NCI-H146 treated with DMSO at 0.1 percent for 48 hours (cell line): Measurements from ENCODE around the gene BPGM.

Experiments
- DNase-seq: peaks from one replicate; lab custom pipeline; 2025; ENCODE audit not compliant: unreplicated experiment; lab: John Stamatoyannopoulos, UW

Gene BPGM

DNA sequence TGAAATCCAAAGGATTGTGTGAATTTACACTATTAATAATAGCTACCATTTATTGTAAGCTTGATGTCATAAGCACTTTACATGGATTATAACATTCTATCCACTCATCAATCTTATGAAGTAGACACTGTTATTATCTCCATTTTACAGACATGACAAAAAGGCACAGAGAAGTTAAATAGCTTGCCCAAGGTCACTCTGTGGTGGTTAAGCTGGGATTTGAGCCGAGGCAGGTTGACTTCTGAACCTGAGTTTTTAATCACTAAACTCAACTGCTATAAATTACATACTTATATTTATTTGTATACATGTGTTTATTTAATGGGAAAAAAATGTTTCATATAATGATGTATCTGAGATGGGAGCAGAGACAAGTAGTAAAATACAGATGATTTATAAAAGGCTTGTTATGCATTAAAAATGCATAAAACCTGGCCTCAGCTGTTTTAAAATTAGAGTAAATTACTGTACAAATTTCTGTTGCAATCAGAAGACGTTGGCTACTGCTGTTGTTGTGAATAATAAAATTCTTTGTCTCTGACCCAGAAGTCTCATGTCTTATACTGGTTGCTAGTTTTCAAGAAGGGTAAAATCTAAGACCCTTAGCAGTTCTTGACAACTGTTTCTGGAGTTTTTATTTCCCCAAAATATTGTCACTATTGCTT, 71.7 kb downstream of the BPGM start:
- no peak for DNase-seq

DNA sequence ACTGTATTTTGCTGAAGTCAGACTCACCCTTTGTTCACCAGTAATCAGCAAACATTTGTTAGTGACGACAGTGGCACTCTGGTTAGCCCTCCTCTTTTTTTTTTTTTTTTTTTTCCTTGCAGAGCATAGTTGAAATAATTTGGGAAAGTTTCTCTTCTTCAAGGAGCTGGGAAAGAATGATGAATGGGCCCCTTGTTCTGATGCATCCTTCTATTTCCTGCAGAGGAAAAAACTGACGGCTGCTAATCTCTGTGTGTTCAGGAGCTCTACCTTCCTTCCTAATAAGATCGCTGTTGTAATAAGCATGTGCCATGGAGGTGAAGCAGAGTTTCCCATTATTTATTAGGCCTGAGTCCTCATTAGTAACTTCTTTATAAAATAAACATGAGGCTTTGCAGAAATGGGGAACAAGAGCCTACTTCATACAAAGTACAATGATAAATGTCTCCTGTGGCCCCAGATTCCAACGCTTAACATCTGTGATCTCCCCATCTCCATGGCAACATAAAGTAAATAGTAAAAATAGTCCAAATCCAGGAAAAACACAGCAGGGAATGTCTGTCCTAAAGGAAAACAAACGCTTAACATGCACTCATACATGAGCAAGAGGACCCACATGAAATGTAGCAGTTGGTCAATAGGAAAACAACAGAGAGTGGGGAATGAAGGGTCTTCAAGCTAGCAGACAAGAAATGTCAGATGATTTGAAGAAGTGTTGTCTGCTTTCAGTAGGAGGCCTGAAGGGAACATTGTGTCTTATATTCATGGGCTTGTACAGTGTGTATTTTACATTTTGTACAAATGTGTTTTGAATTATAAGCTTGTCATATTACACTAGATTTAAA, 73.7 kb downstream of the BPGM start:
- DNase-seq, result no peak

DNA sequence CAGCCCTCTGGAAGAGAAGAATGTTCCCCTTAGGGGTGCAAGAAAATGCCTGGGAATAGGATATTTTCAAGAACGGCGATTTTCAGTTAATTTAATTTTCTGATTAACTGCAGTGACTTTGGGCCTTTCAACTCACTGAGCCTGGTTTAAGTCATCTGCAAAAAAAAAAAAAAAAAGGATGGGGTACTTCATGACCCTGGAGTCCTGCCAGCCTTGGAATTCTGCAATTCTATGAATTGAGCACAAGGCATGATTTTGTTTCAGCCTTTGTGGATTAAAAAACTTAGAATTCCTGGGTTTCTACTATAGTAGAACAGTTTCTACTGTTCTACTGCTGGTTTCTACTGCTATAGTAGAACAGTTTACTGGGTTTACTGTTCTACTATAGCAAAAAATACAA, 74.5 kb downstream of the BPGM start:
- no peak for DNase-seq

DNA sequence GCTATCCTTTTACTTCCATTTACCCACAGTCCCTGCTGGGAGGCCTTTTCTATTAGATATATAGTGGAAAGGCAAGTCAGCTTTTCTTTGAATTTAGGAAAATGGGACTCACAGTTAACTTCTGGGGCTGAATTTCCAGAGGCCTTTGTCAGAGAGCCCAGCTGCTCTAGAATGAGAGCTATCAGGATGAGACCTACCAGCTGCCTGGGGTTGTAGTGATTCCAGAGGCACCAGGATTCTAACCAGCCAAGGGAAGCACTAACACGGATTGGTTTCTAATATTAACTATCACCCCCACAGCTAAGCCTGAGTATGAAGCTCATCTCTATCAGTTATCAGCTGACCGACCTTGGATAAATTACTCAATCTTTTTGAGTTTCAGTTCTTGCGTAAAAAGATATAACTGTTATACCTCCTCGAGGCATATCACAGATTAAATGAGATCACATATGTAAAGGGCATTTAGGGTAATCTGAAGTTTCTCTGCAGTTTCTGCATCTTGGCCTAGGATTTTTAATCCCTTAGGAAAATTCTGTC, 76.2 kb downstream of the BPGM start:
- DNase-seq, result no peak

DNA sequence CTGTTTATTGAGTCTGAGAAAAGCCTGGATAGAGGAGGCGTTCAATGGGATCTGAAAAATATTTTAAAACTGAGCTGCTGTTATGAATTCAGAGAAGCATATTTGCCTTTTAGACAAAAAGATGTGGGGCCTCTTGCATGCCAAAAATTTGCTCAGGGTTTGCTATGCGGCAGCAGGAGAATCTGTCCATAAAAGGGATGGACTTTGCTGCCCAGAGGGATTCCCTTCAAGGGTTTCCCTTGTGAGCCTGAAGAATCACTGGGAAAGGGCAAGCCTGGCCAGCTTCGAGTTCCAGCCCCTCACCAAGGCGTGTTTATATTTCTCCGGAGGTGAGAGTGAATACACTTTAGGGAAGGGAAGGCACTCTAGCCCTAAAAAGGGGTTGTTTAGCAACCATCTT, 77.2 kb downstream of the BPGM start:
- DNase-seq, result no peak

DNA sequence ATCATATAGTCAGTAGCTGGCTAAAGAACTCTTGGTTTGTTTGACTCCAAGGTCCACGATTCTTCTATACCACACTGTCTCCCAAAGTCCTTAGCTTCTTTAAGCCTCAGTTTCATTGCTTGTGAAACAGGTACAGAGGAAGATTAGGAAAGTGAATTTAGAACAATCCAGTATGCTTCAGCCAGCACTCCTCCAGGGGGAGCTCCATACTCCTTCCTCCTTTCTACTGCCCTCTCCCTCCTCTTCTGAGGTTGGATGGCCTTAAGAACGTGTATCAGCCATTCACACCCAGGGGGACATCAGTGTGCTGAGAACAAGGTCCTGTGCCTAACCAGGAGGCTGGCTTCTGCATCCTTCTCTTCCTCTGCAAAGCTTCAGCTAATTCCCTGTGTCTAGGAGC, 78.0 kb downstream of the BPGM start:
- DNase-seq, result no peak

DNA sequence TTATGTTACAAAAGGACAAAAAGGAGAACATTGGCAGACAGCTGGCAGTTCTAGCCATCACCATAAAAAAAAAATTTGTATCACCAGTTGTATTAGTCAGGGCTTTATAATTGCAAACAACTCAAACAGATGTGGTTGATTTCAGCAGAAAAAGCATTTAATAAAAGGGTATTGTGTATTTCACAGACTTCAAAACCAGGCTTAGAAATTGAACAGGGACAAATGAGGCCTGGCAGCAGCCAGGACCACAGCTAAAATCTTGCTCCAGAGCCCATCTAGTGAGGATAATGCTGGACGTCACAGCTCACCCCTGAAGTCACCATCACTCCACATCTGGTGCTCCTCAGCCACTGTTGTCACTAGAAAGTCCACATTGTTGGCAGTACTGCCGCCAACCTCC, 79.9 kb downstream of the BPGM start:
- no peak for DNase-seq

DNA sequence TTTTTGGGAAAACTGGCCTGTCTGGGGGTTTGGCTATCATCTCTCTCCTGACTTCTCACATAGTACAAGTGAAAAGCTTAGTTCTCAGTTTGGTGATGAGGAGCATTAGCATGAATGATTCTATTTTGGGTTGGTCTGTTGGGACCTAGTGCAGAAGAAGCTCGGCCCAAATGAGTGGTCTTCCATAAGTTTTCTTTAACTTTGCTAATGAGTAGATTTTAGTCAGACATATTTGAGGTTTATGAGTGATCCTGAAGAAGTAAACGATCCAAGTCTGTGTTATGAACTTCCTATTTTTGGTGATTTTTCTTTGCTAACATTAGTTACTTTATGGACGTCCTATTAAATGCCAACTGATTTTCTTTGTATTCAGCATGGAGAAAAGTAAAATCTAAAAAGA, 81.1 kb downstream of the BPGM start:
- no peak for DNase-seq
